Ectodermal cell (in vitro differentiated cells): ENCODE results near the gene IRF8. TPM values are rescaled to one million over a fixed set of nuclear protein-coding genes. Genes with fewer than 3 reads are reported as not detected.

Experiments used
- H3K27ac ChIP-seq: 2 replicates; pipeline ENCODE4 v1.7.0; 2013; ENCODE audit warnings: mild to moderate bottlenecking, low read depth, low read length; ENCODE audit not compliant: insufficient read depth, poor library complexity, severe bottlenecking
- H3K27me3 ChIP-seq: 2 replicates; pipeline ENCODE4 v1.7.0; 2013; ENCODE audit warnings: mild to moderate bottlenecking, low read length; ENCODE audit not compliant: insufficient read depth, control insufficient read depth, poor library complexity, severe bottlenecking
- H3K36me3 ChIP-seq: one replicate; pipeline ENCODE4 v1.7.0; 2013; ENCODE audit warnings: low read length; ENCODE audit not compliant: control insufficient read depth, insufficient read depth
- H3K4me1 ChIP-seq: one replicate; pipeline ENCODE4 v1.7.0; 2013; ENCODE audit warnings: low read length; ENCODE audit not compliant: control insufficient read depth, insufficient read depth
- H3K4me3 ChIP-seq: 2 replicates; pipeline ENCODE4 v1.7.0; 2013; ENCODE audit warnings: low read depth, low read length, control low read depth; ENCODE audit not compliant: insufficient read depth
- H3K9me3 ChIP-seq: 2 replicates; pipeline ENCODE4 v1.7.0; 2013; ENCODE audit warnings: mild to moderate bottlenecking, low read length, moderate library complexity; ENCODE audit not compliant: control insufficient read depth
- WGBS, 2 experiments: methylation state at CpG; one replicate each; pipeline ENCODE4 v1.1.7; 2013; ENCODE audit warnings: missing lambda C conversion rate in 2 of 2; 5-methylcytosine and 5-hydroxymethylcytosine counted together
- polyA plus RNA-seq, 4 experiments: library from polyadenylated mRNA; stranded (reverse); fragments of 50-300 nt; gene quantifications; one replicate each; pipeline ENCODE4 v1.2.3, GENCODE V29; 2013

The IRF8 gene, protein sequence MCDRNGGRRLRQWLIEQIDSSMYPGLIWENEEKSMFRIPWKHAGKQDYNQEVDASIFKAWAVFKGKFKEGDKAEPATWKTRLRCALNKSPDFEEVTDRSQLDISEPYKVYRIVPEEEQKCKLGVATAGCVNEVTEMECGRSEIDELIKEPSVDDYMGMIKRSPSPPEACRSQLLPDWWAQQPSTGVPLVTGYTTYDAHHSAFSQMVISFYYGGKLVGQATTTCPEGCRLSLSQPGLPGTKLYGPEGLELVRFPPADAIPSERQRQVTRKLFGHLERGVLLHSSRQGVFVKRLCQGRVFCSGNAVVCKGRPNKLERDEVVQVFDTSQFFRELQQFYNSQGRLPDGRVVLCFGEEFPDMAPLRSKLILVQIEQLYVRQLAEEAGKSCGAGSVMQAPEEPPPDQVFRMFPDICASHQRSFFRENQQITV
- polyA plus RNA-seq (2013, experiment 1 of 4) = 2.3 TPM
- 1.9 TPM for polyA plus RNA-seq (2013, experiment 2 of 4)
- polyA plus RNA-seq (2013, experiment 3 of 4) = 1.7 TPM
- 1.5 TPM for polyA plus RNA-seq (2013, experiment 4 of 4)

DNA sequence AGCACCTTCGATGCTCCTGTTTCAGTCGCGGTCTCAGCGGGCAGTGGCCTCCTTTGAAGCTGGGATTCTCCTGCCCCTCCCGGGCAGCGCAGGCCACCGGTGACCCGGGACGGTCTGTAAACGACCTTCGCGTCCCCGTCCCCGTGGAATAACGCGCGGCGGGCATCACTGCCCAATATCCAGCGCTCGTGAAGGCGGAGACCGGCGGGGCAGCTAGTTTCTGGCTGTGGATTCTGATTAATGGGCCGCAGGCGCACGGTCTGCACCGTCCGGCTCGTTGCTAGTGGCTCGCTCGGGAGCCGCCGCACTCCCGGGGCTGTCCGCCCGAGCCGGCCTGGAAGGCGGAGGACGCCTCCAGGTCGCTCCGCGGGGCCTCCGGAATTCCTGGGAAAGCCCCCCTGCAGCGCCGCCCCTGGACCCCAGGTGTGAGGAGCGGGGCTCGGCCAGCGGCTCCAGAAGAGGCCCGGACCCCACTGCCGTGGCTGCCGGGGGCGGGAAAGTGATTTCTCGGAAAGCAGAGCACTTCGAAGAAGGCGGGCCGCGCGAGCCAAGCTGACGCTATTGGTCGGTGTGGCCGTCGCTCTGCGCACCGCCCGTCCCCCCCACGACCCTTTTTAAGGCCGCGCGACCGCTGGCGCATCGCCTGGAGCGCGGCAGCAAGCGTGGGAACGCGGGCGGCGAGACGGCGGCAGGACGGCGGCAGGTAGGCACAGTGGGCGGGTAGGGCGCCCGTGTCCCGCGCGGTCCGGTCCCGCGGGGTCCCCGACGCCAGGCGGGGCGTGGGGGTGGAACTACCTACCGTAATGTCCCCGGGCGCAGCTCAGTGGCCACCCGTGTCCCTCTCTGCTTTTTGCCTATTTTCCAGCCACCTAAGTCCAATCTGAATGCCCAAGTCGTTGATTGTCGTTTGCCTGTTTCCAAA is at the start of gene IRF8:
Gene IRF8 (plus strand): TSS at position 642 of the 922 bp plus-strand sequence. CDS start 3,854 bp downstream, outside the sequence.
- Histone ChIP-seq H3K27ac (no peak within 1 kb of the TSS), H3K9me3 (no peaks in the 10 kb centered on the region), H3K27me3 (peaks cover 72% of the 10 kb centered on the region), H3K4me1 (peaks cover 12% of the 10 kb centered on the region), H3K36me3 (no peaks in the 10 kb centered on the region), H3K4me3 (peak within 1 kb of the TSS; percentile 50)
- WGBS, 2 experiments = 2% methylated on average over 102 of the region's 102 CpGs

DNA sequence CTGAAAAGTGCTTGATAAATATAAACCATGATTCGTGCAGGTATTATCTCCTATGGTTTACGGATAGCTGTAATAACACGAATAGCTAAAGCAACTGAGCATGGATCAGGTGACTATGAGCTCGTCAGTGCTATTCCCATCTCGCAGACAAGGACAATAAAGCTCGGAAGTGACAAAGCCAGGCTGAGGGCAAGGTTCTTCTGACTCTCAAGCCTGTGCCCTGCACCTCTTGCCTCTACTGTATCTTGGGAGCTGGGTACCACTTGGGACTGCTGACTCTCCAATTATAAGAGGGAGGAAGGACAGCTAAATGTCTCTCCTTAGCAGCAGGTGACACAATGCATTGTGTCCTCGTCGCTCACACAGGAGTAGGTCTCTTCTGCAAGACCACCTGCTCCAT is 49.6 kb upstream of the IRF8 start:
- Histone ChIP-seq H3K4me3 (no peak overlapping the region), H3K4me1 (no peaks in the 10 kb centered on the region), H3K36me3 (no peaks in the 10 kb centered on the region), H3K9me3 (no peaks in the 10 kb centered on the region), H3K27ac (no peak overlapping the region), H3K27me3 (no peaks in the 10 kb centered on the region)
- 92 to 93% methylated on average over 8 of the region's 8 CpGs for WGBS, 2 experiments

DNA sequence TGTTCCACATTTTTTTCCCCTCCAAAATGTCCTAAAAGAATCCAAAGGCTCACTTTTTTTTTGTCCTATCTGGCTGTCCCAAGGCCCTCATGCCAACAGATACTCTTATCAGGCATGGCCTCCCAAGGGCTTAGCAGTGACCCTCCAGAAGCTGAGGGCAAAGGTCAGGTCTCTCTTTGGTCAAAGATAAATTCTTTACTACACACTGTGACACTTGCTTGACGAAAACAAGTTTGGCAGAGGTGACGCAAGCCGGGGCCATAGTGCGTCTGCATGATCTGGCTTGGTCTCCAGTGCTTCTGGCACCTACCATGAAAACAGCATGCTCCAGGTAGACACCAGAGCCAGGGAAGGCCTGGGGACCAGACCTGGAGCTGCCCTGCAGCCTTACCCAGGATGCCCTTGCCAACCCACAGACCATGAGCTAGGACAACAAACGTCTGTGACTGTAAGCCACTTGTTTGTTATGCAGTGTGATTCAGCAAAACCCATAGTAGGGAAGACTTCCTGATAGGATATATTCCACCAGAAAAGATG is 48.5 kb upstream of the IRF8 start:
- H3K27ac ChIP-seq = no peak overlapping the region

DNA sequence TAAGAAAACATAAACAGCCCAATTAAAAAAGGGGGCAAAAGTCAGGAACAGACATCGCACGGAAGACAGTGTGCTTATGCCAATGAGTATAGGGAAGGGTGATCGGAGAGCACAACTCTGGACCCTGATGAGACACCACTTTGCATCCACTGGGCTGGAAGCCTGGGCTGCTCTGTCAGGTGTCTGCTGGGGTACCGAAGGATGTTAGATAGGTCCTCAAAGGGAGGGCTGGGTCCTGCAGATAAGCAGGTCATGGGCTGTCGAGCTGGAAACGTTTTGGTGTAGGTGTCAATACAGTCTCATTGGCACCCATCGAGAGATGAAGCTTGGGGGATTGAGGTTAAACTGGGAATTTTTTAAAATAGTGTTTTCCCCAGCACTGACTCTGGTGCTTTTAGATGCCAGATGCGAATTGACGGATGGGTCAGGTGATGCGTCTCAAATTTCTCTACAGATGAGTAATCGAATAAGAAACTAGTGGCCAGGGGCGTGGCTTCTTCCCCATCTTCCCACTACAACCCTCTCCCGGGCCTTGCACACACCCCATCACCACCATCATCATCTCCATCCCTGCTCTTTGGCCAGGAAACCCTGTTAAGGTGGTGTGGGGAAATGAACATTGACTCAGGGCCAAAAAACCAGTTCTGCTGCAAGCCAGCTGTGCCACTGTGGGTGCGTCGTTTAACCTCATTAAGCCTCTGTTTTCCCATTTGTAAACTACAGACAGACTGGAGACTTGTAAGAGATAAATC is 47.8 kb upstream of the IRF8 start:
- Histone ChIP-seq H3K27me3 (no peaks in the 10 kb centered on the region), H3K27ac (no peak overlapping the region), H3K4me1 (no peaks in the 10 kb centered on the region), H3K4me3 (no peak overlapping the region), H3K9me3 (no peaks in the 10 kb centered on the region), H3K36me3 (no peaks in the 10 kb centered on the region)
- 87 to 91% methylated on average over 15 of the region's 15 CpGs for WGBS, 2 experiments

More for the DNA sequence above, 48.5 kb upstream of the IRF8 start:
- Histone ChIP-seq H3K4me3 (no peak overlapping the region), H3K4me1 (no peaks in the 10 kb centered on the region), H3K36me3 (no peaks in the 10 kb centered on the region), H3K27me3 (no peaks in the 10 kb centered on the region), H3K9me3 (no peaks in the 10 kb centered on the region)
- WGBS, 2 experiments = 87% methylated on average over 5 of the region's 5 CpGs

DNA sequence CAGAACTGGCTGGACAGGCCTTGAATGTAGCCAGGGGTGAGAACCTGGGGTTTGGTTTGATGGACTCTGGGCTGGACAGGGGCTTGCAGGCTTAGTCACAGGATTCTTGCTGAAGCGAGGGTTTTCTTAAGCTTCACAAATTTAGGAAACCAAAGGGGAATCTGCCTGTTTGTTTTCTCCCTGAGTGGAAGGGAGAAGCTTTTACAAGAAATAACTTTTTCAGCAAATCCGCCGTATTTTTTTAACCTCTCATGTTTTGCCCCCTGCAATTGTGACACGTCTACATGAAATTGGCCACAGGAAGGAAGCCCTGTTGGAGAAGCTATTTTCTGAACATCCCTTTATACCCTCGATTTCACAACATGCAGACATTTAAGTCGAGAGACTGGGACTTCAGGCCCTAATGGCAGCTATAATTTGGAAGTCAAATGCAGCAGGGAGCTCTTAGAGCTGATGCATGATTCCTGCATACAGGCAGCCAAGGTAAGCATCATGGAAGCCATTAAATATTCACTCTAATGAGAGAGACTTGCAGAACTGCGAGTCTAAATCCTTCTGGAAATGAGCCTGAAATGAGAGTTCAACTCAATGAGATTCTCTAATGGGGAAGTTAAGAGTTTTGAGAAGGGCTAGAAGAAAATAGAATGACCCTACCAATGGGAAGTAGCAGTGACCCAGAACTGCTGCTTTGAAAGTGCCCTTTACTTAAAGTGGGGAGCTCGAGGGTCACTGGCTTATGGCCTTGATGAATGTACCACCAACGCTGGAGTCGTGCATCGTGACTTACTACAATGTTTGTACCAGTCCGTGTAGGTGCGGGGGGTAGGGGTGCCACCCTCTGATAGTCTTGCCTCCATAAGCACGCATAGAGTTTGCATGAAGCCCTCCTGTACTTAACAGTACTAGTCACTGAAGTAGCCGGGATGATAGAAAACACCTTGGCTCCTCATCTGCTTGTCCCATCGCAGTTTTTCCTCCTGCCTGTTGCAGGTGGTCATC is 45.1 kb upstream of the IRF8 start:
- Histone ChIP-seq H3K4me1 (no peaks in the 10 kb centered on the region), H3K9me3 (no peaks in the 10 kb centered on the region), H3K4me3 (no peak overlapping the region), H3K27ac (no peak overlapping the region), H3K36me3 (no peaks in the 10 kb centered on the region), H3K27me3 (no peaks in the 10 kb centered on the region)
- WGBS, 2 experiments = 88% methylated on average over 16 of the region's 16 CpGs

DNA sequence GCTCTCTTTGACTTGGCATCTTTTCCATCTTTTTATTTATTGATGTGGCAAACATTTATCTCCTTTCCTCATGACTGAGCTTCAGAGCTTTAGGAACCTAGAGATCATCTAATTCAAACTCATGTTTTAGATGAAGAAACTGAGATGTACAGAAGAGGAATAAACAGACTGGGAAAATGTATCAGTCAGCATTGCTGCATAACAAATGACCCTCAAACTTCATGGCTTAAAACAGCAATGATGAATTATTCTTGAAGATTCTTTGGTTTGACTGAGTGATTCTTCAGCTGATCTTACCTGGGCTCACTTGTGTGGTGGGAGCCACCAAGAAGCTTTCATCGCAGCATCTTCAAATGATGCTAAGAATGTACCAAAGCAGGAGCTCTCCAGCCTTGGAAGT is 44.0 kb upstream of the IRF8 start:
- Histone ChIP-seq H3K27ac (no peak overlapping the region), H3K9me3 (no peaks in the 10 kb centered on the region), H3K36me3 (no peaks in the 10 kb centered on the region), H3K4me3 (no peak overlapping the region), H3K27me3 (no peaks in the 10 kb centered on the region), H3K4me1 (no peaks in the 10 kb centered on the region)
- 95 to 98% methylated on average over 1 of the region's 1 CpG for WGBS, 2 experiments

DNA sequence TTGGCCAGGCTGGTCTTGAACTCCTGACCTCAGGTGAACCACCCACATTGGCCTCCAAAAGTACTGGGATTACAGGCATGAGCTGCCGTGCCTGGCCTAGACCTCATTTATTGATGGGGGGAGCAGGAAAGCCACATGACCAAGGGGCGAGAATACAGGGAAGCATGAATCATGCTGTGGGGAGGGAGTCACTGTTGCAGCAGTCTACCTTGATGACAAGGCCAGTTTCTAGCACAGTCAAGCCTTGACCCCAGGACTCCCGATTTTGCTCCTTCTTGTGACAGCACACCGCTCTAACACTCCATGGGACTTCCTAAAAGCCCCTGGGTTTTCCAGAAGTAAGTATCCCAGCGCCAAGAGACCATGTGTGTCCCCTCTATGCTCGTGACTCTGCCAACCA is 42.9 kb upstream of the IRF8 start:
- Histone ChIP-seq H3K36me3 (no peaks in the 10 kb centered on the region), H3K4me3 (no peak overlapping the region), H3K27ac (no peak overlapping the region), H3K27me3 (no peaks in the 10 kb centered on the region), H3K9me3 (no peaks in the 10 kb centered on the region), H3K4me1 (no peaks in the 10 kb centered on the region)
- WGBS, 2 experiments = 89 to 93% methylated on average over 6 of the region's 6 CpGs

DNA sequence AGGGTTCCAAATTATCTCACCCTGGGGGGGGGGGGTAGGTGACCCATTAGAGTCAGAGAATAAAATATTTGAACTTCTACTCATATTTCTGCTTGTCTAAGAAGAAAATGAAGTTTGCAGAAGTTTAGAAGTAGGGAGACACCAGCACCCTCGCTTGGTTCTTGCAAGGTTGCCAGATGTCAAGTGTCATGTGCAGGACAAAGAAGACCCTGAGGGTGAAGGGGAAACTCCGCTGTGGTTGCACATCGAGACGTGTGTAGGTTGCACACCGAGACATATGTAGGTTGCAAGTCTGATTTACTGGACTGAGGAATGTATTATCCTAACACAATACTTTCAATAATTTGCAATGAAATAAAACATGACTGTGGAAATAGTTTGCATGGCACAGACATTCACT is 42.4 kb upstream of the IRF8 start:
- no peaks in the 10 kb centered on the region for H3K36me3 ChIP-seq
- no peaks in the 10 kb centered on the region for H3K9me3 ChIP-seq
- H3K4me3 ChIP-seq = no peak overlapping the region
- 97 to 98% methylated on average over 4 to 5 of the region's 5 CpGs for WGBS, 2 experiments
- no peak overlapping the region for H3K27ac ChIP-seq
- no peaks in the 10 kb centered on the region for H3K4me1 ChIP-seq
- no peaks in the 10 kb centered on the region for H3K27me3 ChIP-seq

DNA sequence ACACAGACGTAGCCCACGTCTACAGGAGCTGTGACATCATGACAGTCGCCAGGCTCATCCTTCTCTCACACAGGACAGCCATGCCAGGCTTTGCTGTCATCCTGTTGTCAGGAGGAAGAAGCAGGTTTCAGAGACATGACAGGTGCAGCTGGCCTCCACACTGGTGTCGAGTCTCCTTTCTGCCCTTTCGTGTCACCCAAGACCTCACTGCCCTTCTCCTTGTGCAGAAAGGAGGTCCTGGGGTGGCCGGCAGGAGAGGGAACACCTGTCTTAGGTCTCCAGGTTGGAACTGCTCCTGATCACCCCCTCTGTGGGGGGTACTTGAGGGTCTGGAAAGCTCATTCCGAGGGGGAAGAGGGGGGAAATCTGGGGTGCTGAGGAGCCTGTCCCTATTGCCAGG is 41.6 kb upstream of the IRF8 start:
- Histone ChIP-seq H3K9me3 (no peaks in the 10 kb centered on the region), H3K36me3 (no peaks in the 10 kb centered on the region), H3K4me1 (no peaks in the 10 kb centered on the region), H3K4me3 (no peak overlapping the region), H3K27me3 (no peaks in the 10 kb centered on the region), H3K27ac (no peak overlapping the region)
- 86 to 91% methylated on average over 7 of the region's 7 CpGs for WGBS, 2 experiments
